ENCODE results near the gene POLR2H. TPM values are rescaled to one million over a fixed set of nuclear protein-coding genes. Genes with fewer than 3 reads are reported as not detected.

Gene POLR2H
- total RNA-seq, 1 donor = 46.9 TPM

- DNase-seq (ENCODE audit: low read depth in 2 of 3, low spot score in 2 of 3) = no peak
Observed at GRCh38 chr3:184351511-184352148, 9.9 kb upstream of the POLR2H start.

GRCh38 chr3:184352149-184352785, 9.2 kb upstream of the POLR2H start:
- no peak for DNase-seq (ENCODE audit: low read depth in 2 of 3, low spot score in 2 of 3)

- no peak for DNase-seq (ENCODE audit: low read depth in 2 of 3, low spot score in 2 of 3)
Observed at GRCh38 chr3:184352897-184353545, 8.5 kb upstream of the POLR2H start.

- DNase-seq (ENCODE audit: low read depth in 2 of 3, low spot score in 2 of 3) = no peak
Observed at GRCh38 chr3:184353546-184353941, 8.0 kb upstream of the POLR2H start.

- DNase-seq (ENCODE audit: low read depth in 2 of 3, low spot score in 2 of 3) = peak; percentile 52 to 62 (median 60)
Observed at GRCh38 chr3:184354121-184354728, 7.3 kb upstream of the POLR2H start.

DNA sequence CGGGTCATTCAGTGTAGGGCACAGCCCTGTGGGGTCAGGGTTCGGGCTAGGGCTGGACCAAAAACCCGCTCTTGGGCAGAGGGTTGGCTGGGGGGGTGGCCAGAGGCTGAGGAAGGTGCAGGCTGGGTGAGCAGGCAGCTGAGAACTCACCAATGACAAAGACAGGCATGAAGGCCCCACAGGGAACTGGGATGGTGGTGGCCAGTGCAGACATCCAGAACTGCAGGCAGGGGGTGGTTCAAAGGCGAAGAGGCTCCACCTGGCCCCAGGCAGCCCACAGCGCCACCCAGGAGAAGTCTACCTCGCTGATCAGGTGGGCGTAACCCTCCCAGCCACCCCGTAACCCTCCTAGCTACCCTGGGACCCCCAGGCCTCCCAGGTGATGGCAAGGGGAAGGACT, 6.8 kb upstream of the POLR2H start:
- DNase-seq (ENCODE audit: low read depth in 2 of 3, low spot score in 2 of 3) = no peak

GRCh38 chr3:184355261-184356040, 6.1 kb upstream of the POLR2H start:
- DNase-seq (ENCODE audit: low read depth in 2 of 3, low spot score in 2 of 3) = no peak

GRCh38 chr3:184357248-184358123, 4.0 kb upstream of the POLR2H start:
- DNase-seq (ENCODE audit: low read depth in 2 of 3, low spot score in 2 of 3) = no peak

DNA sequence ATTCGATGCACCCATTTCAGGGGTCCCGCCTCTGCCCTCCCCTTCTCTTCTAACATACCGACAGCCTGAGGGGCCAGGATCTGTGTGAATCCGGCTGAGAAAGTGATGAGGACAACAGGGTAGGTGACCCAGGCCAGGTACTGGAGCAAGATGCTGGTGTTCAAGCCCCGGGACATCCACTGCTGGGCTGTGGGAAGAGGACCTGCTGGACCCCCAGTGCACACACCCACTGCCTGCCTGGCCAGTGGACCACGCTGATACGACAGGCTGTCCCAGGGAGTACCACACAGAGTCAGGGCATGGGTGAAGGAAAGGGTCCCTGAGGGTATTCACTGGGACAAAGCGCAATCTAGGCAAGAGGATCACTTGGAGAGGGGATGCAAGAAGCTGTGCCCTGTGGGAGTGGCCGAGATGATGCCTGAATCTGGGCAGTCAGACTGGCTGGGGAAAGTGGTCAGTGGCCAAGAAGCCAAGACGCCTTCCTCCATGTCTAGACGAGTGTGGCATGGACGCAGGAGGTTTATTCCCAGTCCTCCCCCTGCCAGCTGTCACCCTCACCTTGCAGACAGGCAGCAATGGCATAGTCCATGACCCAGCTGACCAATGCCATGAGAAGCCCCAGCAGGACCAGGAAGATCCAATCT, 3.3 kb upstream of the POLR2H start:
- DNase-seq (ENCODE audit: low read depth in 2 of 3, low spot score in 2 of 3) = no peak

GRCh38 chr3:184358921-184359350, 2.6 kb upstream of the POLR2H start:
- DNase-seq (ENCODE audit: low read depth in 2 of 3, low spot score in 2 of 3) = no peak

- no peak for DNase-seq (ENCODE audit: low read depth in 2 of 3, low spot score in 2 of 3)
Observed at GRCh38 chr3:184359610-184360009, 1.9 kb upstream of the POLR2H start.

GRCh38 chr3:184360070-184360928, 1.2 kb upstream of the POLR2H start:
- no peak for DNase-seq (ENCODE audit: low read depth in 2 of 3, low spot score in 2 of 3)

DNA sequence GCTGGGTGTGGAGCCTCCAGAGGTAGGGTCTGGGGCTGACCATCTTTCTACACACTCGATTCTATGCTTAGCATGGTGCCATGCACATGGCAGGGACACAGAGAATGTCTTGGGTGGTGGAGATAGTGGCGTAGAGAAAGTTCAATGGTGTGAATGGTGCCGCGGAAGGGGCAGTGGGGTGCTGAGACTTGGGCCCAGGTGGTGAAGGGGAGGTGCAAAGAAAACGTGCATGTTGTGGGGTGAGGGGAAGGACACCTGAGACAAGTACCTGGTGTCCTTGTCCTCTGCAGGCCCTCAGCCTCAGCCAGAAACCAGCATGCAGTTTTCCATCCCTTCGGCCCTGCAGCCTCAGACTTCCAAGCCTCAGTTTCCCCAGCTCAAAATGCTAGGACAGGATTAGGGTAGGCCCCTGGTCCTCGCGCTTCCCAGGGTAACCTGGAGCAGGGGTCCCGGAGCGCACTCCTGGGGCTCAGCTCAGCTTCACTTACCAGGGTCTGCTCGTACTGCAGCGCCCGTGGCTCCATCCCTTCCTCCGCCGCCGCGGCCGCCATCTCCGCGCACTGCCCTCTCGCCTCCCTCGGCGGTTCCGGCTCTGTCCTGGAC, 480 bp upstream of the POLR2H start:
- no peak for DNase-seq (ENCODE audit: low read depth in 2 of 3, low spot score in 2 of 3)

- peak; percentile 19 to 43 (median 28) for DNase-seq (ENCODE audit: low read depth in 2 of 3, low spot score in 2 of 3)
Observed at GRCh38 chr3:184361932-184362667, 590 bp downstream of the POLR2H start.

DNA sequence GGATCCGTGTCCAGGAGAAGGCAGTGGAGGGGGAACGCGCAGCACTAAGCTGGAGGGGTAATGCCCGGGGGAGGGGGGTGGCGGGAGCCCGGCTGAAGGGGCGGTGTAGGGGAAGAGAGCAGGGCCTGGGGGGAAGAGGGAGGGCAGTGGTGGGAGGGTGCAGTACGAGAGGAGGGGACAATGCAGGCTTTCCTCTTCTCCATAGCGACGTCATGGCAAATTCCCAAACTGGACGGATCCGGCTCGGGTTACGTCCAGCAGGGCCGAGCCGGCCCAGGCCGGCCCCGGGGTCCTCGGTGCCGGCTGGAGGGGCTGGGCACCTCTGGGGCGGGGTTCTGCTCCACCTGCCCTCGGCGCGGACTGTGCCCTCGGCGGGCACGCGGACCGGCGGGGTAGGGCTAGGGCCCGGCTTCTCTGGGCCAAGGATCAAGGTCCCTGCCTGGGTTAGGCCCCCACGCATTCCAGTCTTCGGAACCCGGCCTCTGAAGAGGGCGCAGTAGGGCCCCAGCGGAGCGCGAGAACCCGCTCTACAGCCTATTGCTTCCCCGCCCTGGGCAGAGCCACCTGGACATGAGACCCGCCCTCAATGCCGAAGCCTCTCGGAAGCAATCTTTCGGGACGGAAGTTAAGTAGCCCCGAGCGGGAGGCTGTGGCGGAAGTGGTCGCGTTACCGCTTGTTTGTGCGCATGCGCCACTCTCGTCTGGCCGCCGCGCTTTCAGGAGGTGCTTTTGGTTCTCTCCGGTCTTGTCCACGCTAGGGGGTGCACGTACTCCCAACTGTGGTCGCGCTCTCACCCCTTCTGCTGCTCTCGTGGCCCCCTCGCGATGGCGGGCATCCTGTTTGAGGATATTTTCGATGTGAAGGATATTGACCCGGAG, 1.4 kb downstream of the POLR2H start:
- DNase-seq (ENCODE audit: low read depth in 2 of 3, low spot score in 2 of 3) = peak; percentile 85 to 97 (median 96)

DNA sequence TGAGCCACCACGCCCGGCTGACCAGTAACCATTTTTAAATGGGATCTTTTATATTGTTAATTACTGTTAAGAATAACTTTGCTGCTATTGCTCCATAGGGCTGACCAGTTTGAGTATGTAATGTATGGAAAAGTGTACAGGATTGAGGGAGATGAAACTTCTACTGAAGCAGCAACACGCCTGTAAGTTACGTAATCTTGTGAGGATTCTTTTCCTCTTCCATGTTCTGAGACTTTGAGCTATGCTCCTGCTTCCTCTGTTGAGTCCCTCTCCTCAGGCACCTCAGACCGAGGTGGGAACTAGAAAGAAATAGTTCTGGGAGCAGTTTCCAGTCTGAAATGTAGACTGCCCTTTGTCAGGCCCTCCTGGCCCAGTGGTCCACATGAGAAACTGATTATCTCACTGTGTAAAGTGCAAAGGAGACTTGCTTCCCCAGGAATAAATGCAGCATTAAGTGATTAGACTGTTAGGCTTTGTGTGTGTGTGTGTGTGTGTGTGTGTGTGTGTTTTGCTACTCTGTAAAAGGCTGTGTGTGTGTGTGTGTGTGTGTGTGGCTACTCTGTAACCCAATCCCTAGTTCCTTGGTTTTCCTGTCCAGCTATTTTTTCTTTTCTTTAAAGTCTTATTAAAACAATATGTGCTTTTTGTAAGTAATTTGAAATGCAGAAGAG, 5.2 kb downstream of the POLR2H start:
- no peak for DNase-seq (ENCODE audit: low read depth in 2 of 3, low spot score in 2 of 3)
